ENCODE results near the gene ARHGEF37. TPM values are rescaled to one million over a fixed set of nuclear protein-coding genes. Genes with fewer than 3 reads are reported as not detected.

ARHGEF37 gene
- total and polyA plus RNA-seq, 4 donors: 2.2 to 9.1 (median 3.7) TPM

GRCh38 chr5:149629421-149629820 lies 48.1 kb downstream of the ARHGEF37 start:
- WGBS, 2 donors: 96 to 97% methylated on average over 5 of the region's 5 CpGs
- no peaks in the 10 kb centered on the region for H3K9me3 ChIP-seq (ENCODE audit: control insufficient read depth in 4 of 4, insufficient read depth in 3 of 4, low read length in 3 of 4)
- ATAC-seq (ENCODE audit: insufficient read depth, low FRiP score): no peak

GRCh38 chr5:149630337-149630736 lies 49.0 kb downstream of the ARHGEF37 start:
- Histone ChIP-seq H3K36me3 (ENCODE audit: control insufficient read depth in 4 of 4, insufficient read depth in 4 of 4, low read length in 4 of 4) (peaks cover 0 to 6% (median 1%) of the 10 kb centered on the region in 4 donors), H3K27ac (ENCODE audit: low read depth in 1 of 2, low read length in 1 of 2) (no peak overlapping the region), H3K9ac (ENCODE audit: insufficient read depth in 1 of 2, low read length in 2 of 2) (no peak overlapping the region), H3K4me1 (ENCODE audit: control insufficient read depth in 5 of 5, insufficient read depth in 5 of 5, low read length in 5 of 5) (peaks cover 0 to 3% (median 0%) of the 10 kb centered on the region in 5 donors), H3K27me3 (ENCODE audit: control insufficient read depth in 3 of 3, insufficient read depth in 3 of 3, low read length in 2 of 3) (no peaks in the 10 kb centered on the region), H3K9me3 (ENCODE audit: control insufficient read depth in 4 of 4, insufficient read depth in 3 of 4, low read length in 3 of 4) (no peaks in the 10 kb centered on the region), H3K4me3 (no peak overlapping the region)
- DNase-seq: no peak
- ATAC-seq (ENCODE audit: insufficient read depth, low FRiP score): no peak
- WGBS, 2 donors: 91 to 93% methylated on average over 8 of the region's 8 CpGs
- TF ChIP-seq CTCF (IDR thresholded peaks at IDR 0.05; ENCODE audit: control extremely low read depth, extremely low read depth): no peak

More at GRCh38 chr5:149629421-149629820, 48.1 kb downstream of the ARHGEF37 start:
- H3K9ac ChIP-seq (ENCODE audit: insufficient read depth in 1 of 2, low read length in 2 of 2): no peak overlapping the region
- H3K27ac ChIP-seq (ENCODE audit: low read depth in 1 of 2, low read length in 1 of 2): no peak overlapping the region
- peaks cover 0 to 6% (median 2%) of the 10 kb centered on the region in 4 donors for H3K36me3 ChIP-seq (ENCODE audit: control insufficient read depth in 4 of 4, insufficient read depth in 4 of 4, low read length in 4 of 4)
- TF ChIP-seq CTCF (IDR thresholded peaks at IDR 0.05; ENCODE audit: control extremely low read depth, extremely low read depth): no peak
- no peaks in the 10 kb centered on the region for H3K27me3 ChIP-seq (ENCODE audit: control insufficient read depth in 3 of 3, insufficient read depth in 3 of 3, low read length in 2 of 3)
- no peak overlapping the region for H3K4me3 ChIP-seq
- DNase-seq: no peak
- peaks cover 0 to 3% (median 0%) of the 10 kb centered on the region in 5 donors for H3K4me1 ChIP-seq (ENCODE audit: control insufficient read depth in 5 of 5, insufficient read depth in 5 of 5, low read length in 5 of 5)

GRCh38 chr5:149631506-149631905 lies 50.2 kb downstream of the ARHGEF37 start:
- ATAC-seq (ENCODE audit: insufficient read depth, low FRiP score) (no peak), DNase-seq (no peak)
- no peak overlapping the region for H3K4me3 ChIP-seq
- no peak overlapping the region for H3K27ac ChIP-seq (ENCODE audit: low read depth in 1 of 2, low read length in 1 of 2)
- H3K9me3 ChIP-seq (ENCODE audit: control insufficient read depth in 4 of 4, insufficient read depth in 3 of 4, low read length in 3 of 4): no peaks in the 10 kb centered on the region
- peaks cover 0 to 3% (median 0%) of the 10 kb centered on the region in 5 donors for H3K4me1 ChIP-seq (ENCODE audit: control insufficient read depth in 5 of 5, insufficient read depth in 5 of 5, low read length in 5 of 5)
- no peaks in the 10 kb centered on the region for H3K36me3 ChIP-seq (ENCODE audit: control insufficient read depth in 4 of 4, insufficient read depth in 4 of 4, low read length in 4 of 4)
- H3K27me3 ChIP-seq (ENCODE audit: control insufficient read depth in 3 of 3, insufficient read depth in 3 of 3, low read length in 2 of 3): no peaks in the 10 kb centered on the region
- no peak overlapping the region for H3K9ac ChIP-seq (ENCODE audit: insufficient read depth in 1 of 2, low read length in 2 of 2)
- 95 to 96% methylated on average over 2 of the region's 2 CpGs for WGBS, 2 donors
- no peak for TF ChIP-seq CTCF (IDR thresholded peaks at IDR 0.05; ENCODE audit: control extremely low read depth, extremely low read depth)
